Keratinocyte (primary cell): ENCODE data around the gene SLC7A11.

Source experiments
- CTCF ChIP-seq, 3 experiments: IDR thresholded peaks in 1 of 3; conservative IDR thresholded peaks in 1 of 3; optimal IDR thresholded peaks in 1 of 3; 2 replicates in 2 of 3; 3 replicates in 1 of 3; pipeline versions ENCODE3 to v1.5.1; 2011; ENCODE audit warnings: low read length in 3 of 3, mild to moderate bottlenecking in 3 of 3, moderate library complexity in 2 of 3, control low read depth in 1 of 3, inconsistent platforms in 1 of 3; ENCODE audit not compliant: insufficient read depth in 2 of 3; ENCODE audit errors: extremely low read depth in 1 of 3
- EZH2 ChIP-seq: IDR thresholded peaks from one replicate; pipeline ENCODE4 v1.6.1; 2012; ENCODE audit warnings: inconsistent platforms, mild to moderate bottlenecking, low read length, moderate library complexity

- no peak for TF ChIP-seq EZH2
- no peak for TF ChIP-seq CTCF (optimal IDR thresholded peaks at IDR 0.05 in 1 of 3, IDR thresholded peaks at IDR 0.05 in 1 of 3, conservative IDR thresholded peaks at IDR 0.05 in 1 of 3; ENCODE audit: extremely low read depth in 1 of 3, insufficient read depth in 2 of 3, low read length in 3 of 3)
Measured at GRCh38 chr4:138193963-138194362, 48.2 kb downstream of the SLC7A11 start.
